Activated CD8-positive, alpha-beta T cell treated with anti-CD3 and anti-CD28 coated beads for 36 hours (primary cell): ENCODE measurements around the gene SLC23A1. TPM values are rescaled to one million over a fixed set of nuclear protein-coding genes. Genes with fewer than 3 reads are reported as not detected.

Experiments used
- ATAC-seq: fragments of 200-7000 bp; cut with Tn5 transposase; one replicate; pipeline ENCODE4 v1.10.0; 2021; ENCODE audit warnings: mild to moderate bottlenecking, moderate library complexity
- CTCF ChIA-PET: fragments of 350-600 bp; sonication (Branson Sonifier 250); formaldehyde crosslinking; loops from one replicate; lab custom pipeline; 2021; ENCODE audit warnings: antibody characterized with exemption; lab: Charles Lee
- POLR2A ChIA-PET: fragments of 350-600 bp; sonication (Branson Sonifier 250); formaldehyde crosslinking; loops from one replicate; lab custom pipeline; 2021; ENCODE audit warnings: antibody characterized with exemption; lab: Charles Lee
- DNase-seq: peaks from one replicate; pipeline ENCODE4 v3.0.0-alpha.2; 2020
- H3K27ac Mint-ChIP-seq: one replicate; pipeline ENCODE4 v1.8.0; 2021; ENCODE audit warnings: mild to moderate bottlenecking, mixed read lengths
- H3K27me3 Mint-ChIP-seq: one replicate; pipeline ENCODE4 v1.8.0; 2021; ENCODE audit warnings: mixed read lengths
- H3K36me3 Mint-ChIP-seq: one replicate; pipeline ENCODE4 v1.8.0; 2021; ENCODE audit warnings: low read depth, mixed read lengths
- H3K4me1 Mint-ChIP-seq: one replicate; pipeline ENCODE4 v1.8.0; 2021; ENCODE audit warnings: low read depth, mixed read lengths
- H3K4me3 Mint-ChIP-seq: one replicate; pipeline ENCODE4 v1.8.0; 2021; ENCODE audit warnings: mild to moderate bottlenecking, moderate library complexity, mixed read lengths
- H3K9me3 Mint-ChIP-seq: one replicate; pipeline ENCODE4 v1.8.0; 2021; ENCODE audit warnings: mixed read lengths
- intact Hi-C: fragments of 100-400 bp; cut with micrococcal nuclease; formaldehyde crosslinking; loops from one replicate; pipeline ENCODE4 v1.10.0; 2022
- total RNA-seq, 2 experiments: library from RNA; stranded (reverse); gene quantifications; one replicate each; pipeline ENCODE4 v1.2.3, GENCODE V29; 2021
- TF ChIP-seq, protein P1 (sequence below): fragments of 200-600 bp; IDR thresholded peaks from one replicate; pipeline ENCODE4 v1.8.0; 2022; ENCODE audit warnings: antibody characterized with exemption, mild to moderate bottlenecking

The SLC23A1 gene
- under 1 TPM; 0.63 to 0.89 TPM for total RNA-seq

DNA sequence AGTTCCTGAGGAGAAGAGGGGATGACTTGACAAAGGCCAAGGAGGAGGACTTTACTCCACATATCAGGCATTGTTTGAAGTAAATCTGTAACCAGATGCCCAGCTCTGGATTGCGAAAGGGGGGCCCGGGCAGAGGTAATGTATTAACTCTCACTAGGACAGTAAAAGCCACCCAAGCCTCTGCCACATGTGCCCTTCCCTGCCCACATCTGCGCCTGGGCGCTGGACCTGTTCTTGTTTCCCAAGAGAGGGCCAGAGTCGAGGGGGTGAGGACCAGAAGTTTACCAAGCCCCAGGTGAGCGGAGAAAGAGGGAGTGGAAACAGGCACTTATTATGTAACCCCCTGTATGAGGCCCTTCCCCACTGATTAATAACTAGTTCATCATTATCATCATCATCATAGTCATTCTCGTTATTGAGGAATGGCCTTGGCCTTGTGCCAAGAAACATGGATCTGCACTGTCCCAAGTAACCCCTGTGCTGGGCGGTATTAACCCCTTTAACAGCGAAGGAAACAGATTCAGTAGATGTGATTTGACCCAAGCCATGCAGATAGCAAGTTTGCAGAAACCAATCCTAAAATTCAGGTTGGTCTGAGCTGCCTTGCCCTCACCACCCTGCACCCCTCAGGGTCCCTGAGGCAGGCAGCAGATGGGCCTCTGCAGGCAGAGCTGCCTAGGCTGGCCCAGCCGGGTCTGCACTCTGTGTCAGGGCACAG lies at the start of gene SLC23A1:
Gene SLC23A1 (minus strand): TSS at position 23 of the 718 bp plus-strand sequence. CDS start 44 bp downstream, outside the sequence.
- intact Hi-C loops: no loop called here
- Mint-ChIP-seq H3K4me1 (peaks cover 32% of the 10 kb centered on the region), H3K9me3 (no peaks in the 10 kb centered on the region), H3K4me3 (no peak within 1 kb of the TSS), H3K27me3 (no peaks in the 10 kb centered on the region), H3K36me3 (no peaks in the 10 kb centered on the region), H3K27ac (no peak within 1 kb of the TSS)
- ATAC-seq (no peak), DNase-seq (no peak)
- POLR2A ChIA-PET: interaction anchor here (0.6 to 1.0 kb wide), 3 partner anchors 8 to 107 kb away, joined by 3 read pairs; partner anchors contain the start of gene MATR3
- TF ChIP-seq, protein P1, sequence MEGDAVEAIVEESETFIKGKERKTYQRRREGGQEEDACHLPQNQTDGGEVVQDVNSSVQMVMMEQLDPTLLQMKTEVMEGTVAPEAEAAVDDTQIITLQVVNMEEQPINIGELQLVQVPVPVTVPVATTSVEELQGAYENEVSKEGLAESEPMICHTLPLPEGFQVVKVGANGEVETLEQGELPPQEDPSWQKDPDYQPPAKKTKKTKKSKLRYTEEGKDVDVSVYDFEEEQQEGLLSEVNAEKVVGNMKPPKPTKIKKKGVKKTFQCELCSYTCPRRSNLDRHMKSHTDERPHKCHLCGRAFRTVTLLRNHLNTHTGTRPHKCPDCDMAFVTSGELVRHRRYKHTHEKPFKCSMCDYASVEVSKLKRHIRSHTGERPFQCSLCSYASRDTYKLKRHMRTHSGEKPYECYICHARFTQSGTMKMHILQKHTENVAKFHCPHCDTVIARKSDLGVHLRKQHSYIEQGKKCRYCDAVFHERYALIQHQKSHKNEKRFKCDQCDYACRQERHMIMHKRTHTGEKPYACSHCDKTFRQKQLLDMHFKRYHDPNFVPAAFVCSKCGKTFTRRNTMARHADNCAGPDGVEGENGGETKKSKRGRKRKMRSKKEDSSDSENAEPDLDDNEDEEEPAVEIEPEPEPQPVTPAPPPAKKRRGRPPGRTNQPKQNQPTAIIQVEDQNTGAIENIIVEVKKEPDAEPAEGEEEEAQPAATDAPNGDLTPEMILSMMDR: no peak
- CTCF ChIA-PET: no interaction called here

DNA sequence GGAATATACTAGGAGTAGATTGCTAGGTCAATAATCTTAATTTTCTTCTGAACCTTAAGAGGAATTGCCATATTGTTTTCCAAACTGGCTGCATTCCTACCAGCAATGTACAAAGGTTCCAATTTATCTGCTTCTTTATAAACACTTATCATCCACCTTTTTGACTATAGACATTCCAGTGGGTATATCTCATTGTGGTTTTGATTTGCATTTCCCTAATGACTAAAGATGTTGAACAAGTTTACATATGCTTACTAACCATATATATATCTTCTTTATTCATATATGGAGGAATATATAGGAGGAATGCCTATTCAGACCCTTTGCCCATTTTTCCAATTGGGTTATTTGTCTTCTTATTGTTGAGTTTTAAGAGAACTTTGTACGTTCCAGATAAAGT lies 48.6 kb upstream of the SLC23A1 start:
- H3K36me3 Mint-ChIP-seq: peaks cover 11% of the 10 kb centered on the region
- no peaks in the 10 kb centered on the region for H3K27me3 Mint-ChIP-seq
- intact Hi-C loops: no loop called here
- DNase-seq (no peak), ATAC-seq (no peak)
- H3K4me1 Mint-ChIP-seq: peaks cover 11% of the 10 kb centered on the region
- no peaks in the 10 kb centered on the region for H3K9me3 Mint-ChIP-seq
- no peak overlapping the region for H3K4me3 Mint-ChIP-seq
- H3K27ac Mint-ChIP-seq: no peak overlapping the region
- TF ChIP-seq, protein P1: no peak
- ChIA-PET CTCF (interaction anchor here (2.0 kb wide), 1 partner anchor 9 kb away, joined by 11 read pairs; no protein-coding TSS in a partner anchor), POLR2A (interaction anchor here (1.5 kb wide), 1 partner anchor 17 kb away, joined by 3 read pairs; no protein-coding TSS in a partner anchor)

DNA sequence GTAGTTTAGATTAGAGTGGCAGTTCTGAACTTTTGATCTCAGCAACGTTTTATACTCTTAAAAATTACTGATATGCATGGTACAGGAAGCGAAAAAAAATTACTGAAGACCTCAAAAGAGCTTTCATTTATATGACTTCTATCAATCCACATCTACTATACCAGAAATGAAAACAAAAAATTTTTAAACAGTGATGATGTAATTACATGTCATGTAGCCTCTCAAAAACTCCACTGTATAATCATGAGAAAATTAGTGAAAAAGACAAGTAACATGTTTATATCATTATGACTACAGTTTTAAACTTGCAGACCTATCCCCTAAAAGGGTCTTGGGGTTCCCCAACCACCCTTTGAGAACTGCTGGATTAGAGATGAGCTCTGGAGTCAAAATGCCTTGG lies 46.9 kb upstream of the SLC23A1 start:
- Mint-ChIP-seq H3K27ac (no peak overlapping the region), H3K36me3 (peaks cover 9% of the 10 kb centered on the region), H3K4me1 (peaks cover 11% of the 10 kb centered on the region), H3K27me3 (no peaks in the 10 kb centered on the region), H3K4me3 (no peak overlapping the region), H3K9me3 (no peaks in the 10 kb centered on the region)
- ChIA-PET POLR2A (interaction anchor here (0.6 to 1.8 kb wide), 6 partner anchors 9 to 82 kb away, joined by 3 to 7 read pairs (median 4); partner anchors contain the start of genes SMIM33 and STING1), CTCF (interaction anchor here (1.2 to 2.0 kb wide), 6 partner anchors 8 to 83 kb away, joined by 4 to 11 read pairs (median 4); no protein-coding TSS in a partner anchor)
- intact Hi-C loops: no loop called here
- TF ChIP-seq, protein P1: no peak
- DNase-seq (no peak), ATAC-seq (peak; percentile 17)

DNA sequence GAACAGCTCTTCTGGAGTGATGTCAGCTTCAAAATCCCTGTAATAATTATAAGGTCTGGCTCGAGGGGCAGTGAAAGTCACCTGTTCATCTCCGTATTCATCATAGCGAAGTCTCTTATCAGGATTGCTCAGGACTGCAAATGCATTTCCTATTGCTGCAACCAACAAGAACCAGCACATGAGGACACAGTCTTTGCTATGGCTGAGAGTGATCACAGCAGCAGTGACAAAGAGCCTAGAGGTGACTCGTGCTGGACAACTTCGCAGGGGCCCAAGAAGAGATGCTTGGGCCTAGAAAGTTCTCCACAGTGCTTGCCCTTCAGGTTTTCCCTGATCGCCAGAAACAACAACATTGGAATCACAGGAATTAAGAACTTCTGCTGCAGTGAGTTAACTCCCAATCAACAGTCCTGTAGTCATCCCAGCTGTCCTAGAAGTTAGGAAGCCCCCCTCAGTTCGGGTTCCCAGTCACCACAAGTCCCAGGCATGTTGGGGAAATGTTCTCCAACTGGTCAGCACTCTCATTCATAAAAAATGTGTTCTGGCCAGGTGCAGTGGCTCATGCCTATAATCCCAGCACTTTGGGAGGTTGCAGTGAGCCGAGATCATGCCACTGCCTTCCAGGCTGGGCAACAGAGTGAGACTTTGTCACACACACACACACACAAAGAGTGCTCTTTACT lies 43.2 kb upstream of the SLC23A1 start:
- POLR2A ChIA-PET: no interaction called here
- no peaks in the 10 kb centered on the region for H3K9me3 Mint-ChIP-seq
- H3K27ac Mint-ChIP-seq: no peak overlapping the region

More for the DNA sequence above, 43.2 kb upstream of the SLC23A1 start:
- CTCF ChIA-PET: interaction anchor here (1.1 to 13.9 kb wide), 3 partner anchors 11 to 91 kb away, joined by 3 to 444 read pairs (median 4); no protein-coding TSS in a partner anchor
- Mint-ChIP-seq H3K4me3 (no peak overlapping the region), H3K27me3 (no peaks in the 10 kb centered on the region), H3K4me1 (peaks cover 14% of the 10 kb centered on the region), H3K36me3 (peaks cover 20% of the 10 kb centered on the region)
- no peak for ATAC-seq
- no peak for DNase-seq
- TF ChIP-seq, protein P1: no peak
- intact Hi-C loops: no loop called here
